NCI-H1105 (cell line): ENCODE results near the gene CCDC40.
"Not testable (repeated sequence)": the region's sequence is repeated elsewhere in the genome, so short reads cannot be mapped to it uniquely, and the experiment has no call there.

Experiments used
- DNase-seq: peaks from one replicate; lab custom pipeline; 2025; lab: John Stamatoyannopoulos, UW

Gene CCDC40

GRCh38 chr17:80081596-80081995, 45.2 kb downstream of the CCDC40 start:
- no peak for DNase-seq

GRCh38 chr17:80082403-80083135, 46.1 kb downstream of the CCDC40 start:
- peak; percentile 20 for DNase-seq

GRCh38 chr17:80083136-80083661, 46.8 kb downstream of the CCDC40 start:
- no peak for DNase-seq

- DNase-seq, result no peak
These were observed 48.3 kb downstream of the CCDC40 start for GRCh38 chr17:80084773-80085172.

GRCh38 chr17:80086081-80086480, 49.6 kb downstream of the CCDC40 start:
- no peak for DNase-seq

GRCh38 chr17:80086616-80087015, 50.2 kb downstream of the CCDC40 start:
- DNase-seq, result no peak

GRCh38 chr17:80087346-80088265, 51.2 kb downstream of the CCDC40 start:
- no peak for DNase-seq

GRCh38 chr17:80089762-80090161, 53.3 kb downstream of the CCDC40 start:
- DNase-seq, result no peak

GRCh38 chr17:80090164-80090563, 53.7 kb downstream of the CCDC40 start:
- not testable (repeated sequence) for DNase-seq

- no peak for DNase-seq
These were observed 54.9 kb downstream of the CCDC40 start for GRCh38 chr17:80091376-80091775.

- DNase-seq, result no peak
These were observed 56.5 kb downstream of the CCDC40 start for GRCh38 chr17:80092959-80093358.

- no peak for DNase-seq
These were observed 58.8 kb downstream of the CCDC40 start for GRCh38 chr17:80095038-80095843.

GRCh38 chr17:80095844-80096475, 59.5 kb downstream of the CCDC40 start:
- no peak for DNase-seq

- DNase-seq, result no peak
These were observed 60.1 kb downstream of the CCDC40 start for GRCh38 chr17:80096561-80097021.

GRCh38 chr17:80097127-80097621, 60.7 kb downstream of the CCDC40 start:
- DNase-seq, result no peak

- no peak for DNase-seq
These were observed 61.6 kb downstream of the CCDC40 start for GRCh38 chr17:80097844-80098691.

GRCh38 chr17:80099291-80100034, 63.0 kb downstream of the CCDC40 start:
- no peak for DNase-seq

GRCh38 chr17:80100035-80100323, 63.5 kb downstream of the CCDC40 start:
- no peak for DNase-seq

GRCh38 chr17:80101011-80101945, 64.8 kb downstream of the CCDC40 start, which contains the start of gene GAA:
Gene GAA, plus strand, starts transcription at chr17:80101581. Its CDS starts 3,006 bp downstream, at chr17:80104587.
- DNase-seq, result peak; percentile 79
